Fibroblast of the aortic adventitia (primary cell): ENCODE measurements around the gene DDB1. TPM values are rescaled to one million over a fixed set of nuclear protein-coding genes. Genes with fewer than 3 reads are reported as not detected.

Source experiments
- DNase-seq: peaks from one replicate; pipeline ENCODE4 v3.0.0-alpha.2; 2010; ENCODE audit warnings: low read depth
- H3K4me3 ChIP-seq: 2 replicates; pipeline ENCODE4 v1.5.1; 2011; ENCODE audit warnings: low read depth, mild to moderate bottlenecking, control low read depth, low read length, moderate library complexity
- total RNA-seq: library from RNA; depleted of rRNA; stranded (reverse); fragments of >200 nt; gene quantifications from 2 replicates; pipeline ENCODE4 v1.2.3, GENCODE V29; 2012; ENCODE audit warnings: low replicate concordance
- TF ChIP-seq, protein P1 (sequence below): IDR thresholded peaks from 2 replicates; pipeline ENCODE4 v1.5.1; 2011; ENCODE audit warnings: mild to moderate bottlenecking, low read length, control low read depth, inconsistent platforms; ENCODE audit not compliant: insufficient read depth

Gene DDB1
- total RNA-seq, 1 donor, result 290 TPM

DNA sequence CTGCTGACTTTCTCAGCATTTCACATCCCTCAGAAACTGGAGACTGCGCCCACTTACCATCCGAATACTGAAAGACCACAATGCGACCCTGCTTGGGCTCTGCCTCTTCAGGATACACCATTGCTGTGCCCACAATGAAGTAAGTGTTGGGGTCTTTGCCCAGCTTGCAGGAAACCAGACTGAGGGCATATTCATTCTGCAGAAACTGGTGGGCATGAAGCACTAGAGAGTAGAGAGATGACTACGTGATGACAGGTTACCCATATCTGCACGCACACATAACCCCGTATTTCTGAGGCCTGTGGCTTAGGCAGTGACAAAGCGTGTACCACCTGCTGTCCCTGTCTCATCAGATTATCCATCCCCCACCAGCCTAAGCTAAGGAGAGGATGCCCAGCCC is 23.2 kb downstream of the DDB1 start:
- TF ChIP-seq, protein P1, sequence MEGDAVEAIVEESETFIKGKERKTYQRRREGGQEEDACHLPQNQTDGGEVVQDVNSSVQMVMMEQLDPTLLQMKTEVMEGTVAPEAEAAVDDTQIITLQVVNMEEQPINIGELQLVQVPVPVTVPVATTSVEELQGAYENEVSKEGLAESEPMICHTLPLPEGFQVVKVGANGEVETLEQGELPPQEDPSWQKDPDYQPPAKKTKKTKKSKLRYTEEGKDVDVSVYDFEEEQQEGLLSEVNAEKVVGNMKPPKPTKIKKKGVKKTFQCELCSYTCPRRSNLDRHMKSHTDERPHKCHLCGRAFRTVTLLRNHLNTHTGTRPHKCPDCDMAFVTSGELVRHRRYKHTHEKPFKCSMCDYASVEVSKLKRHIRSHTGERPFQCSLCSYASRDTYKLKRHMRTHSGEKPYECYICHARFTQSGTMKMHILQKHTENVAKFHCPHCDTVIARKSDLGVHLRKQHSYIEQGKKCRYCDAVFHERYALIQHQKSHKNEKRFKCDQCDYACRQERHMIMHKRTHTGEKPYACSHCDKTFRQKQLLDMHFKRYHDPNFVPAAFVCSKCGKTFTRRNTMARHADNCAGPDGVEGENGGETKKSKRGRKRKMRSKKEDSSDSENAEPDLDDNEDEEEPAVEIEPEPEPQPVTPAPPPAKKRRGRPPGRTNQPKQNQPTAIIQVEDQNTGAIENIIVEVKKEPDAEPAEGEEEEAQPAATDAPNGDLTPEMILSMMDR, result no peak
- H3K4me3 ChIP-seq, result no peak overlapping the region
- DNase-seq, result no peak

DNA sequence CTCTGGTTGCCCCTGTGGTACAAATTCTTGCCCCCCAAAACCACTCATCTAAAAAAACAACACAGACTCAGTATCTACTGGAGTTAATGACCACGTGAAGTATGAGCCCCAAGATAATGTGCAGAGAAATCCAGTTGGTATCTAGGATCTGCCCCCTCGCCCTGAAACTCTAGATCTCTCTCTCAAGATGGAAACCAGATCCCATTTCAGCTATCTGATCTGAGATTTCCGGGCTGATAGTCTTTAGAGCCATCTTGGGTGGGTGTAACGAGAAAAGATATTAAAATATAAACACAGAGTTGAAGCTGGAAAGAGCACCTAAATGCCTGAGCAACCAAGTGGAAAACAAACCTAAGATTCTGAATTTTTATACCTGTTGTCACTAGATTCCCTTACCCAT is 23.8 kb downstream of the DDB1 start:
- TF ChIP-seq, protein P1, result no peak
- H3K4me3 ChIP-seq, result no peak overlapping the region
- DNase-seq, result no peak

DNA sequence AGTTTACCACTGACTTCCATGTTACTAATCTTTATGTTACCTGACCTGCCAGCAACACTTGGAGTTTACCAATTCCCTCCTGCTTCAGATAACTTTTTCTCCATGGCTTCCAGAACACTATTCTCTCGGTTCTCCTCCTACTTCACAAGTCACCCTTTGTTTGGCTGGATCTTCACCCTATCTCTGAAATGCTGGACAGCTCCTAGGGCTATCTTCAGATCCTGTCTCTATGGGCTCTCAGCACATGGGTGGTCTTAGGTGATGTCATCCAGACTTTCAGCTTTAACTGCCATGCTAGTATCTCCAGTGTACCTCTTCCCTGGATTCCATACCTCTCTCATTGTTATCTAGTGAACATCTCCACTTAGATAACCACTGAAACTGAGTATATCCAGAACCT is 25.6 kb downstream of the DDB1 start:
- TF ChIP-seq, protein P1, result no peak
- no peak for DNase-seq
- no peak overlapping the region for H3K4me3 ChIP-seq

DNA sequence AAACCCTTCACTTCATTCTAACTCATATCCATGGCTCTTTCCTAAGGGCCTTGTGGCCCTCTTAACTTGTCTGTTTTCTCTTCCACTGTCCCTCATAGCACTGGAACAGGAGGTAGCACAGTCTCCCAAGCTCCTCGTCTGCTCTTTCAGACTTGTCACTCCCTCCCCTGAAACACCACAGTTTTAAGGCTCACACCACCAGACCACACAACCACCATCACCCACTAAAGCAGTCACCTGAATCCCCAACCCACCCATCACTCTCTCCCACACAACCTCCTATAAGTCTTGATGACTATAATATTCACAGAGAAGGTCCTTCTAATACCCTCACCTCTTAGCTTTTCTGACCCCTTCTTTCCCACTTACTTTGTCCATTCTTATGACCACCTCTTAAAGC is 26.7 kb downstream of the DDB1 start:
- no peak for DNase-seq
- H3K4me3 ChIP-seq, result no peak overlapping the region
- TF ChIP-seq, protein P1, result no peak

DNA sequence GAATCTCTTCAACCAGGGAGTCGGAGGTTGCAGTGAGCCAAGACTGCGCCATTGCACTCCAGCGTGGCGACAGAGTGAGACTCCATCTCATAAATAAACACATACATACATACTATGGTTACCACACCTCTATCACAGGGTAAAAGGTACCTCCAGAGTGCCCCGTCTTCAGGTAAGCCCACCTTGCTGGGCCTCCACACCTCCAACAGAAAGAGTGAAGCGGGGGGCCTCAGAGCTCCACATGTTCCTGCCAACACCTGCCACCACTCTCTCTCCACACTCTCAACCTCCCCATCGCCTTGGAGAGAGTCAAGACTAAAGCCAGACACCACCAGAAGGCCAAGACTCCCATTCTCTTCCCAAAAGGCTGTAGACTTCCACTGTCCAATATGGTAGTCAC is 27.5 kb downstream of the DDB1 start:
- no peak for DNase-seq
- H3K4me3 ChIP-seq, result no peak overlapping the region
- TF ChIP-seq, protein P1, result no peak

DNA sequence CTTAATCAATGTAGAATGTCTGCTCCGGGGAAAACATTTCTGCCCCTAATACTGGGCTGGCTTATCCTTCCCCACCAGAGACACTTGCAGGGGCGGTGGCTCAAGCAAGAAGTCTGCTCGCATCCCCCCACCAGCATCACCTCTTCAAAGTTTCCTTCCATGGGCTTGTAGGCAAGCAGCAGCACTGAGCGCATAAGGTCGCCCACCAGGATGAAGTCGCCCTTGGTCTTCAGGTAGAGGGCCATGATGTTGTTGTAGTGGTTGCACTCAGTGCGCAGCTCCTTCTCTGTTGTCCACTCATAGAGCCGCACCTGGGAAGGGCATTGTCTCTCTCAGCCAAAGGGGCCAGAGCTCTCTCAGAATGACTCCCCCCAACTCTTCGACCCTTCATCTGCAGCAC is 29.2 kb downstream of the DDB1 start:
- no peak for DNase-seq
- TF ChIP-seq, protein P1, result no peak

DNA sequence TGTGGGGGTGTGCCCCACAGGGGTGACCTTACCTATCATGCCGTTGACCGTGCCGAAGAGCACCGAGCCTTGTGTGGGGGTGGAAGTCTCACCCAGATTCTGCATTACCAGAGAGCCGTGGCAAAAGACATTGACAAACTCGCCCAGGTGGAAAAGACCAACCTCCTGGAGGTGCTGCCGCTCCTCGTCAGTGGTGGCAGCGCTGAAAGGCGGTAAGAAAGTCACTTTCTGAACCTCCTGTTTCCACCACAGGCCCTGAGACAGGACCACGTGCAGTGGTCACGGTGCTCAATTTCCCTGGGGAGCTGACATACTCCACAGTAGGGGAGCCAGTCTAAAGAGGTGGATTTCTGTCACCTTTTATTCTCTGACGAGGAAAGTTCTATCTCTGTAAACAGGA is 30.4 kb downstream of the DDB1 start:
- no peak for DNase-seq
- no peak overlapping the region for H3K4me3 ChIP-seq
- TF ChIP-seq, protein P1, result no peak

More for the DNA sequence above, 29.2 kb downstream of the DDB1 start:
- no peak overlapping the region for H3K4me3 ChIP-seq
